Astrocyte (in vitro differentiated cells and primary cell): ENCODE results near the gene MFAP2.

Experiments
- CTCF ChIP-seq: IDR thresholded peaks from 2 replicates; pipeline ENCODE4 v1.5.1; 2011; ENCODE audit warnings: low read depth, mild to moderate bottlenecking, inconsistent platforms, low read length, moderate library complexity; ENCODE audit not compliant: insufficient read depth
- EZH2 ChIP-seq: IDR thresholded peaks from 2 replicates; pipeline ENCODE4 v1.6.1; 2012; ENCODE audit warnings: mild to moderate bottlenecking, low read length, inconsistent platforms; ENCODE audit not compliant: insufficient read depth

- TF ChIP-seq CTCF (no peak), EZH2 (no peak)
Measured at GRCh38 chr1:16946646-16947045, 33.8 kb downstream of the MFAP2 start.
